Testis (tissue), 2 donors: ENCODE results near the gene GSG1L2.

ENCODE experiments used
- CTCF ChIP-seq, 3 experiments: fragments of 450-650 bp in 2 of 3; fragments of 200-600 bp in 1 of 3; sonication (generic) in 1 of 3; IDR thresholded peaks; one replicate each; pipeline ENCODE4 v1.5.1; 2016 to 2019; ENCODE audit warnings: antibody characterized with exemption in 3 of 3, mild to moderate bottlenecking in 2 of 3, moderate library complexity in 1 of 3
- POLR2A ChIP-seq: fragments of 450-650 bp; IDR thresholded peaks from one replicate; pipeline ENCODE4 v1.6.1; 2017; ENCODE audit warnings: antibody characterized with exemption, mild to moderate bottlenecking, moderate library complexity

- no peak for TF ChIP-seq CTCF (IDR thresholded peaks at IDR 0.05)
- TF ChIP-seq POLR2A: no peak
Observed at GRCh38 chr17:9780552-9780951, 41.3 kb downstream of the GSG1L2 start.
